ENCODE data around the gene NR1I3. TPM values are rescaled to one million over a fixed set of nuclear protein-coding genes. Genes with fewer than 3 reads are reported as not detected.

Gene NR1I3
- total and polyA plus RNA-seq, 2 of the 13 experiments (the other 11 are each of a cell fraction or from before 2014, with no cell fraction given): 0.62 to 0.95 TPM

- no peak for TF ChIP-seq ZBTB40 (IDR thresholded peaks at IDR 0.05)
- TF ChIP-seq ZBTB40 (CRISPR knock-in tag; IDR thresholded peaks at IDR 0.05): no peak
Observed at GRCh38 chr1:161188381-161188780, 49.6 kb downstream of the NR1I3 start (continued).

- ChIA-PET POLR2A (no interaction called here), CTCF (ENCODE audit: low intra/inter-chr PET ratio, low total read pairs) (no interaction called here)
- FAIRE-seq: no peak
- ATAC-seq: peak; percentile 35; the same call in 1 of the 3 replicates
- Histone ChIP-seq H3K4me1 (ENCODE audit: insufficient read depth, low read length) (peaks cover 9% of the 10 kb centered on the region), H2AFZ (ENCODE audit: low read length) (no peak overlapping the region), H3K27ac (ENCODE audit: extremely low read length, insufficient read depth, low read length) (no peak overlapping the region), H3K27me3 (ENCODE audit: control insufficient read depth in 1 of 2, insufficient read depth in 2 of 2, low read length in 2 of 2) (no peaks in the 10 kb centered on the region), H3K4me2 (ENCODE audit: low read depth, low read length) (no peak overlapping the region), H4K20me1 (ENCODE audit: insufficient read depth, low read length) (no peaks in the 10 kb centered on the region), H3K9me3 (ENCODE audit: low read length) (no peaks in the 10 kb centered on the region), H3K79me2 (ENCODE audit: insufficient read depth, low read length) (no peaks in the 10 kb centered on the region), H3K9ac (ENCODE audit: insufficient read depth, low read depth, low read length) (no peak overlapping the region), H3K4me3 (replicated peaks in 1 of 3; ENCODE audit: insufficient read depth in 1 of 3, low read depth in 2 of 3, low read length in 3 of 3) (no peak overlapping the region), H3K36me3 (replicated peaks in 1 of 2; ENCODE audit: control insufficient read depth in 1 of 2, insufficient read depth in 2 of 2, low read length in 2 of 2) (no peaks in the 10 kb centered on the region; a peak in 1 of 5 replicates)
- intact Hi-C loops (cut with micrococcal nuclease; ENCODE audit: unreplicated experiment) (no loop called here), in situ Hi-C loops (cut with HindIII; ENCODE audit: extremely low pct_ligation_motif_present, low pct_unique_long_range_greater_than_20kb) (no loop called here)
- 35% methylated on average over 3 of the region's 3 CpGs for WGBS (ENCODE audit: low lambda C conversion rate)
- no TSS peak for BruUV-seq (replicated peaks)
- TF ChIP-seq ETV5 (CRISPR knock-in tag; IDR thresholded peaks at IDR 0.05; ENCODE audit: borderline replicate concordance): no peak
- TF ChIP-seq HMG20A (CRISPR knock-in tag; IDR thresholded peaks at IDR 0.05; ENCODE audit: borderline replicate concordance): no peak
- no peak for TF ChIP-seq XBP1 (CRISPR knock-in tag; IDR thresholded peaks at IDR 0.05)
- no peak for TF ChIP-seq ZNF337 (CRISPR knock-in tag; IDR thresholded peaks at IDR 0.05; ENCODE audit: borderline replicate concordance, low read depth)
- no peak for TF ChIP-seq ATF3 (CRISPR knock-in tag; IDR thresholded peaks at IDR 0.05)
- TF ChIP-seq, protein P1, sequence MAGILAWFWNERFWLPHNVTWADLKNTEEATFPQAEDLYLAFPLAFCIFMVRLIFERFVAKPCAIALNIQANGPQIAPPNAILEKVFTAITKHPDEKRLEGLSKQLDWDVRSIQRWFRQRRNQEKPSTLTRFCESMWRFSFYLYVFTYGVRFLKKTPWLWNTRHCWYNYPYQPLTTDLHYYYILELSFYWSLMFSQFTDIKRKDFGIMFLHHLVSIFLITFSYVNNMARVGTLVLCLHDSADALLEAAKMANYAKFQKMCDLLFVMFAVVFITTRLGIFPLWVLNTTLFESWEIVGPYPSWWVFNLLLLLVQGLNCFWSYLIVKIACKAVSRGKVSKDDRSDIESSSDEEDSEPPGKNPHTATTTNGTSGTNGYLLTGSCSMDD (CRISPR knock-in tag; IDR thresholded peaks at IDR 0.05): no peak
- no peak for TF ChIP-seq ZEB1 (IDR thresholded peaks at IDR 0.05; ENCODE audit: insufficient replicate concordance, low read depth)
- no peak for DNase-seq (ENCODE audit: low spot score)
Observed at GRCh38 chr1:161187311-161187710, 50.7 kb downstream of the NR1I3 start.
